Left kidney (tissue), 2 donors: Measurements from ENCODE around the gene SEMA5A. TPM values are rescaled to one million over a fixed set of nuclear protein-coding genes. Genes with fewer than 3 reads are reported as not detected.

Experiments used
- DNase-seq: peaks from one replicate; pipeline ENCODE4 v3.0.0-alpha.2; 2013
- polyA plus RNA-seq: library from polyadenylated mRNA; unstranded; fragments of 120-200 nt; gene quantifications from one replicate; pipeline ENCODE4 v1.2.1, GENCODE V29; 2013; ENCODE audit not compliant: insufficient read length

Gene SEMA5A
- polyA plus RNA-seq, 1 donor, result 46.3 TPM

- DNase-seq, result no peak
Observed at GRCh38 chr5:9551567-9552537, 6.0 kb upstream of the SEMA5A start.

GRCh38 chr5:9549941-9550340 lies 4.1 kb upstream of the SEMA5A start:
- no peak for DNase-seq

GRCh38 chr5:9547122-9547947 lies 1.5 kb upstream of the SEMA5A start:
- DNase-seq, result peak; percentile 22

GRCh38 chr5:9545136-9545991 lies 511 bp downstream of the SEMA5A start:
- DNase-seq, result peak; percentile 17

GRCh38 chr5:9544502-9545135 lies 1.3 kb downstream of the SEMA5A start:
- DNase-seq, result peak; percentile 89

GRCh38 chr5:9544056-9544455 lies 1.8 kb downstream of the SEMA5A start:
- peak; percentile 0 for DNase-seq

- DNase-seq, result peak; percentile 13
Observed at GRCh38 chr5:9543311-9543920, 2.5 kb downstream of the SEMA5A start.

GRCh38 chr5:9540791-9541190 lies 5.1 kb downstream of the SEMA5A start:
- DNase-seq, result no peak

- DNase-seq, result no peak
Observed at GRCh38 chr5:9538504-9538903, 7.4 kb downstream of the SEMA5A start.

- DNase-seq, result no peak
Observed at GRCh38 chr5:9537223-9538141, 8.4 kb downstream of the SEMA5A start.

GRCh38 chr5:9536717-9537116 lies 9.2 kb downstream of the SEMA5A start:
- DNase-seq, result no peak

- DNase-seq, result no peak
Observed at GRCh38 chr5:9534881-9535517, 10.9 kb downstream of the SEMA5A start.

GRCh38 chr5:9533562-9534364 lies 12.1 kb downstream of the SEMA5A start:
- DNase-seq, result no peak

- DNase-seq, result no peak
Observed at GRCh38 chr5:9533096-9533495, 12.8 kb downstream of the SEMA5A start.

- no peak for DNase-seq
Observed at GRCh38 chr5:9529513-9529912, 16.4 kb downstream of the SEMA5A start.

- no peak for DNase-seq
Observed at GRCh38 chr5:9529041-9529480, 16.8 kb downstream of the SEMA5A start.

- no peak for DNase-seq
Observed at GRCh38 chr5:9524941-9525340, 20.9 kb downstream of the SEMA5A start.

GRCh38 chr5:9523090-9523823 lies 22.6 kb downstream of the SEMA5A start:
- no peak for DNase-seq
